ENCODE results near the gene TTBK2.

DNA sequence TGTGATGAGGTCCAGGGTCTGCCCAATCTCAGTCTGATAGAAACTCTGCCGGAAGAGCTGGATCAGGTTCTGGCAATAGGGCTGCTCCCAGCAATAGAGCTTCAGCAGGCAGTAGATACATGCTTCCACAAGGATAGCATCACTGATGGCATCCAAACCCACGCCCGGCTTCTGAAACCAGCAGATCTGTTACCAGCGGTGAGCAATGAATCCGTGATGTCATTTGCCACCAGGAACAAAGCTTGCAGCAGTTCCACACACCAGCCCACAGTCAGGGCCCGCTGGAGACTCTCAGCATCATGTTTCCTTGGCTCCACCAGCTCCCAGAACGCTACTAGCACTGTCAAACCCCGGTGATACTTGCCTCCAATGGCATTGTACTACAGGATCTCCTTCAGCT is 19.3 kb upstream of the TTBK2 start:
- TF ChIP-seq, protein P1, sequence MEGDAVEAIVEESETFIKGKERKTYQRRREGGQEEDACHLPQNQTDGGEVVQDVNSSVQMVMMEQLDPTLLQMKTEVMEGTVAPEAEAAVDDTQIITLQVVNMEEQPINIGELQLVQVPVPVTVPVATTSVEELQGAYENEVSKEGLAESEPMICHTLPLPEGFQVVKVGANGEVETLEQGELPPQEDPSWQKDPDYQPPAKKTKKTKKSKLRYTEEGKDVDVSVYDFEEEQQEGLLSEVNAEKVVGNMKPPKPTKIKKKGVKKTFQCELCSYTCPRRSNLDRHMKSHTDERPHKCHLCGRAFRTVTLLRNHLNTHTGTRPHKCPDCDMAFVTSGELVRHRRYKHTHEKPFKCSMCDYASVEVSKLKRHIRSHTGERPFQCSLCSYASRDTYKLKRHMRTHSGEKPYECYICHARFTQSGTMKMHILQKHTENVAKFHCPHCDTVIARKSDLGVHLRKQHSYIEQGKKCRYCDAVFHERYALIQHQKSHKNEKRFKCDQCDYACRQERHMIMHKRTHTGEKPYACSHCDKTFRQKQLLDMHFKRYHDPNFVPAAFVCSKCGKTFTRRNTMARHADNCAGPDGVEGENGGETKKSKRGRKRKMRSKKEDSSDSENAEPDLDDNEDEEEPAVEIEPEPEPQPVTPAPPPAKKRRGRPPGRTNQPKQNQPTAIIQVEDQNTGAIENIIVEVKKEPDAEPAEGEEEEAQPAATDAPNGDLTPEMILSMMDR (IDR thresholded peaks at IDR 0.05) = no peak
- TF ChIP-seq POLR2A (IDR thresholded peaks at IDR 0.05) = no peak

Measured in body of pancreas (tissue), 4 donors.